Measurements from ENCODE around the gene DZIP1L.

DZIP1L gene

GRCh38 chr3:138038725-138039462, 76.5 kb downstream of the DZIP1L start:
- DNase-seq (ENCODE audit: low read depth): no peak
- TF ChIP-seq, protein P1, sequence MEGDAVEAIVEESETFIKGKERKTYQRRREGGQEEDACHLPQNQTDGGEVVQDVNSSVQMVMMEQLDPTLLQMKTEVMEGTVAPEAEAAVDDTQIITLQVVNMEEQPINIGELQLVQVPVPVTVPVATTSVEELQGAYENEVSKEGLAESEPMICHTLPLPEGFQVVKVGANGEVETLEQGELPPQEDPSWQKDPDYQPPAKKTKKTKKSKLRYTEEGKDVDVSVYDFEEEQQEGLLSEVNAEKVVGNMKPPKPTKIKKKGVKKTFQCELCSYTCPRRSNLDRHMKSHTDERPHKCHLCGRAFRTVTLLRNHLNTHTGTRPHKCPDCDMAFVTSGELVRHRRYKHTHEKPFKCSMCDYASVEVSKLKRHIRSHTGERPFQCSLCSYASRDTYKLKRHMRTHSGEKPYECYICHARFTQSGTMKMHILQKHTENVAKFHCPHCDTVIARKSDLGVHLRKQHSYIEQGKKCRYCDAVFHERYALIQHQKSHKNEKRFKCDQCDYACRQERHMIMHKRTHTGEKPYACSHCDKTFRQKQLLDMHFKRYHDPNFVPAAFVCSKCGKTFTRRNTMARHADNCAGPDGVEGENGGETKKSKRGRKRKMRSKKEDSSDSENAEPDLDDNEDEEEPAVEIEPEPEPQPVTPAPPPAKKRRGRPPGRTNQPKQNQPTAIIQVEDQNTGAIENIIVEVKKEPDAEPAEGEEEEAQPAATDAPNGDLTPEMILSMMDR (IDR thresholded peaks at IDR 0.05; ENCODE audit: low read length, missing control alignments): no peak
- no peak overlapping the region for H3K4me3 ChIP-seq (replicated peaks; ENCODE audit: low read depth, low read length)

- TF ChIP-seq, protein P1 (IDR thresholded peaks at IDR 0.05; ENCODE audit: low read length, missing control alignments): no peak
- DNase-seq (ENCODE audit: low read depth): no peak
- no peak overlapping the region for H3K4me3 ChIP-seq (replicated peaks; ENCODE audit: low read depth, low read length)
Measured at GRCh38 chr3:138036572-138036971, 78.8 kb downstream of the DZIP1L start.

- H3K4me3 ChIP-seq (replicated peaks; ENCODE audit: low read depth, low read length): no peak overlapping the region
- DNase-seq (ENCODE audit: low read depth): no peak
- TF ChIP-seq, protein P1 (IDR thresholded peaks at IDR 0.05; ENCODE audit: low read length, missing control alignments): no peak
Measured at GRCh38 chr3:138034918-138035317, 80.5 kb downstream of the DZIP1L start.

DNA sequence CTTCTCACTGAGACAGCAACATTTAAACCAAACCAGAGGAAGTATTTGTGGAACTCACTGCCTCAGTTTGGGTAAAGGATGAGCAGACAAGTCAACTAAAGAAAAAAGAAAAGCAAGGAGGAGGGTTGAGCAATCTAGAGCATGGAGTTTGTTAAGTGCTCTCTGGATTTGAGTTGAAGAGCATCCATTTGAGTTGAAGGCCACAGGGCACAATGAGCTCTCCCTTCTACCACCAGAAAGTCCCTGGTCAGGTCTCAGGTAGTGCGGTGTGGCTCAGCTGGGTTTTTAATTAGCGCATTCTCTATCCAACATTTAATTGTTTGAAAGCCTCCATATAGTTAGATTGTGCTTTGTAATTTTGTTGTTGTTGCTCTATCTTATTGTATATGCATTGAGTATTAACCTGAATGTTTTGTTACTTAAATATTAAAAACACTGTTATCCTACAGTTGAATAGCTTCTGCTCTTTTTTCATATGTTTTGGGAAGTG, 82.2 kb downstream of the DZIP1L start:
- TF ChIP-seq, protein P1 (IDR thresholded peaks at IDR 0.05; ENCODE audit: low read length, missing control alignments): no peak
- no peak for DNase-seq (ENCODE audit: low read depth)
- H3K4me3 ChIP-seq (replicated peaks; ENCODE audit: low read depth, low read length): no peak overlapping the region

GRCh38 chr3:138032567-138032966, 82.8 kb downstream of the DZIP1L start:
- TF ChIP-seq, protein P1 (IDR thresholded peaks at IDR 0.05; ENCODE audit: low read length, missing control alignments): no peak
- no peak overlapping the region for H3K4me3 ChIP-seq (replicated peaks; ENCODE audit: low read depth, low read length)
- DNase-seq (ENCODE audit: low read depth): no peak

GRCh38 chr3:138031536-138031935, 83.9 kb downstream of the DZIP1L start:
- no peak overlapping the region for H3K4me3 ChIP-seq (replicated peaks; ENCODE audit: low read depth, low read length)
- no peak for DNase-seq (ENCODE audit: low read depth)
- TF ChIP-seq, protein P1 (IDR thresholded peaks at IDR 0.05; ENCODE audit: low read length, missing control alignments): no peak

Data from fibroblast of pulmonary artery (primary cell).